OCI-LY7 (cell line): ENCODE data around the gene NUDT6.

Experiments
- CTCF ChIP-seq: fragments of 200-600 bp; sonication (generic); conservative IDR thresholded peaks from 2 replicates; pipeline ENCODE4 v1.5.1; 2014; ENCODE audit warnings: mild to moderate bottlenecking, antibody characterized with exemption, low read length, moderate library complexity, mixed read lengths
- EZH2phosphoT487 ChIP-seq: fragments of 200-600 bp; sonication (generic); IDR thresholded peaks from 2 replicates; pipeline ENCODE4 v1.6.1; 2018; ENCODE audit warnings: low read depth, borderline replicate concordance, mild to moderate bottlenecking, mixed run types, antibody characterized with exemption, low read length, moderate library complexity, mixed read lengths

DNA sequence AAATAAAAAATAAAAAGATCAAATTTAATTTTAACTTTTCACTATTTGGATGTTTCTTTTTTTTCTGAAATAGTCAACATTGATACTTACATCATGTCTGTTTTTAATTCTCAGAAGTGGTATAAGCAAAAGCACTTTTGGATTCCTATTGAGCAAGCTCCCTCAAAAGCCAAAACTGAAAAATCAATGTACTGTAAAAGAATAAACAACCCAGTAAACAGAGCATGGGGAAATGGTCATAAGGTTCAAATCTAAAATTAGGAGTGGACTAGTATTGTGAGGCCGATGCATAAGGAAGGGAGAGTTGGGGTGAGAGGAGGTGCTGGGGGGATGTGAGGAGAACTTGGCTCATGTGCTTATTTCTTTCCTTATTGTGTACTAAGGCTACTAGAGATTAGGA lies 37.9 kb downstream of the NUDT6 start:
- no peak for TF ChIP-seq CTCF
- TF ChIP-seq EZH2phosphoT487, result no peak
